HUES64 (cell line): Measurements from ENCODE around the gene CARD10.

Experiments
- H3K27ac ChIP-seq: 2 replicates; pipeline ENCODE4 v1.7.0; 2013; ENCODE audit warnings: low read depth, low read length, inconsistent platforms
- H3K27me3 ChIP-seq: 2 replicates; pipeline ENCODE4 v1.6.1; 2013; ENCODE audit warnings: mild to moderate bottlenecking, low read length; ENCODE audit not compliant: insufficient read depth
- H3K36me3 ChIP-seq: 2 replicates; pipeline ENCODE4 v1.6.1; 2013; ENCODE audit warnings: mild to moderate bottlenecking, low read length; ENCODE audit not compliant: insufficient read depth
- H3K4me1 ChIP-seq: 2 replicates; pipeline ENCODE4 v1.6.1; 2013; ENCODE audit warnings: mild to moderate bottlenecking, low read length, moderate library complexity; ENCODE audit not compliant: insufficient read depth
- H3K4me3 ChIP-seq: 2 replicates; pipeline ENCODE4 v1.5.1; 2013; ENCODE audit warnings: mild to moderate bottlenecking, low read length, moderate library complexity
- H3K9ac ChIP-seq: 2 replicates; pipeline ENCODE4 v1.6.1; 2013; ENCODE audit warnings: mild to moderate bottlenecking, low read depth, low read length
- H3K9me3 ChIP-seq: 2 replicates; pipeline ENCODE4 v1.6.1; 2013; ENCODE audit warnings: low read depth, low read length; ENCODE audit not compliant: insufficient read depth
- WGBS: fragments of 150-250, 120-280 bp; methylation state at CpG from one replicate; pipeline ENCODE4 v1.1.7; 2013; ENCODE audit warnings: missing lambda C conversion rate; 5-methylcytosine and 5-hydroxymethylcytosine counted together

CARD10 gene

GRCh38 chr22:37561212-37562048, 42.2 kb upstream of the CARD10 start:
- Histone ChIP-seq H3K36me3 (no peaks in the 10 kb centered on the region), H3K27me3 (peaks cover 33% of the 10 kb centered on the region), H3K27ac (no peak overlapping the region), H3K9me3 (no peaks in the 10 kb centered on the region), H3K4me3 (peak overlapping the region; percentile 58), H3K4me1 (peaks cover 28% of the 10 kb centered on the region), H3K9ac (peak overlapping the region; percentile 32)
- 2% methylated on average over 56 of the region's 56 CpGs for WGBS

- whole genome bisulfite sequencing, result under 1% methylated on average over 69 of the region's 72 CpGs
- peaks cover 33% of the 10 kb centered on the region for H3K27me3 ChIP-seq
- H3K27ac ChIP-seq, result no peak overlapping the region
- H3K4me1 ChIP-seq, result peaks cover 31% of the 10 kb centered on the region
- peak overlapping the region; percentile 65 for H3K9ac ChIP-seq
- H3K4me3 ChIP-seq, result peak overlapping the region; percentile 58
- H3K9me3 ChIP-seq, result no peaks in the 10 kb centered on the region
- no peaks in the 10 kb centered on the region for H3K36me3 ChIP-seq
Observed at GRCh38 chr22:37560608-37561211, 41.5 kb upstream of the CARD10 start.

- 4% methylated on average over 75 of the region's 76 CpGs for WGBS
- Histone ChIP-seq H3K4me3 (peak within 1 kb of the TSS; percentile 58), H3K27ac (no peak within 1 kb of the TSS; the same call in 1 of the 2 replicates), H3K27me3 (peaks cover 33% of the 10 kb centered on the region), H3K9me3 (no peaks in the 10 kb centered on the region), H3K9ac (peak within 1 kb of the TSS; percentile 65), H3K36me3 (no peaks in the 10 kb centered on the region), H3K4me1 (peaks cover 31% of the 10 kb centered on the region)
Observed at GRCh38 chr22:37559901-37560607, 40.8 kb upstream of the CARD10 start, which contains the start of gene CDC42EP1. Gene CDC42EP1 (plus strand): TSS chr22:37560480. CDS start chr22:37566350, 5,870 bp downstream.

- H3K9me3 ChIP-seq, result no peaks in the 10 kb centered on the region
- 45% methylated on average over 6 of the region's 6 CpGs for WGBS
- no peak overlapping the region; the same call in 1 of the 2 replicates for H3K27ac ChIP-seq
- H3K9ac ChIP-seq, result no peak overlapping the region
- H3K36me3 ChIP-seq, result no peaks in the 10 kb centered on the region
- peaks cover 33% of the 10 kb centered on the region for H3K27me3 ChIP-seq
- peak overlapping the region; percentile 40 for H3K4me3 ChIP-seq
- H3K4me1 ChIP-seq, result peaks cover 31% of the 10 kb centered on the region
Observed at GRCh38 chr22:37559521-37559900, 40.3 kb upstream of the CARD10 start.

GRCh38 chr22:37558815-37559214, 39.6 kb upstream of the CARD10 start:
- peaks cover 24% of the 10 kb centered on the region for H3K4me1 ChIP-seq
- H3K36me3 ChIP-seq, result no peaks in the 10 kb centered on the region
- no peak overlapping the region for H3K4me3 ChIP-seq
- H3K27me3 ChIP-seq, result peaks cover 33% of the 10 kb centered on the region
- no peaks in the 10 kb centered on the region for H3K9me3 ChIP-seq
- no peak overlapping the region for H3K9ac ChIP-seq
- no peak overlapping the region for H3K27ac ChIP-seq
- WGBS, result 82% methylated on average over 7 of the region's 7 CpGs

- H3K36me3 ChIP-seq, result no peaks in the 10 kb centered on the region
- peaks cover 21% of the 10 kb centered on the region; the same call in 1 of the 2 replicates for H3K4me1 ChIP-seq
- H3K9me3 ChIP-seq, result no peaks in the 10 kb centered on the region
- WGBS, result 89% methylated on average over 7 of the region's 7 CpGs
- no peak overlapping the region for H3K9ac ChIP-seq
- peaks cover 33% of the 10 kb centered on the region for H3K27me3 ChIP-seq
- H3K4me3 ChIP-seq, result no peak overlapping the region
- H3K27ac ChIP-seq, result no peak overlapping the region
Observed at GRCh38 chr22:37557321-37558001, 38.2 kb upstream of the CARD10 start.

- no peak overlapping the region for H3K9ac ChIP-seq
- H3K27me3 ChIP-seq, result peaks cover 33% of the 10 kb centered on the region
Observed at GRCh38 chr22:37556710-37557109, 37.5 kb upstream of the CARD10 start.

GRCh38 chr22:37555029-37555428, 35.8 kb upstream of the CARD10 start:
- Histone ChIP-seq H3K4me1 (peaks cover 21% of the 10 kb centered on the region; the same call in 1 of the 2 replicates), H3K36me3 (no peaks in the 10 kb centered on the region), H3K9ac (no peak overlapping the region), H3K9me3 (no peaks in the 10 kb centered on the region), H3K27me3 (peaks cover 20% of the 10 kb centered on the region; the same call in 1 of the 2 replicates), H3K4me3 (no peak overlapping the region), H3K27ac (no peak overlapping the region)

More at GRCh38 chr22:37556710-37557109, 37.5 kb upstream of the CARD10 start:
- WGBS, result 5% methylated on average over 5 of the region's 5 CpGs
- Histone ChIP-seq H3K4me3 (no peak overlapping the region), H3K36me3 (no peaks in the 10 kb centered on the region), H3K27ac (no peak overlapping the region), H3K4me1 (peaks cover 19% of the 10 kb centered on the region; the same call in 1 of the 2 replicates), H3K9me3 (no peaks in the 10 kb centered on the region)

GRCh38 chr22:37553725-37554124, 34.5 kb upstream of the CARD10 start:
- no peaks in the 10 kb centered on the region for H3K9me3 ChIP-seq
- H3K9ac ChIP-seq, result no peak overlapping the region
- WGBS, result 95% methylated on average over 9 of the region's 9 CpGs
- H3K27ac ChIP-seq, result no peak overlapping the region
- H3K27me3 ChIP-seq, result peaks cover 12% of the 10 kb centered on the region; the same call in 1 of the 2 replicates
- peaks cover 21% of the 10 kb centered on the region; the same call in 1 of the 2 replicates for H3K4me1 ChIP-seq
- no peaks in the 10 kb centered on the region for H3K36me3 ChIP-seq
- H3K4me3 ChIP-seq, result no peak overlapping the region

- peaks cover 8% of the 10 kb centered on the region; the same call in 1 of the 2 replicates for H3K27me3 ChIP-seq
- peak overlapping the region; percentile 58; the same call in 1 of the 2 replicates for H3K27ac ChIP-seq
- no peak overlapping the region for H3K9ac ChIP-seq
- H3K36me3 ChIP-seq, result no peaks in the 10 kb centered on the region
- no peak overlapping the region for H3K4me3 ChIP-seq
- H3K4me1 ChIP-seq, result peaks cover 21% of the 10 kb centered on the region; the same call in 1 of the 2 replicates
- 40% methylated on average over 16 of the region's 16 CpGs for WGBS
- no peaks in the 10 kb centered on the region for H3K9me3 ChIP-seq
Observed at GRCh38 chr22:37552524-37553163, 33.4 kb upstream of the CARD10 start.
